Measurements from ENCODE around the gene FANCM.
"Not testable (repeated sequence)": the region's sequence is repeated elsewhere in the genome, so short reads cannot be mapped to it uniquely, and the experiment has no call there.

FANCM gene

DNA sequence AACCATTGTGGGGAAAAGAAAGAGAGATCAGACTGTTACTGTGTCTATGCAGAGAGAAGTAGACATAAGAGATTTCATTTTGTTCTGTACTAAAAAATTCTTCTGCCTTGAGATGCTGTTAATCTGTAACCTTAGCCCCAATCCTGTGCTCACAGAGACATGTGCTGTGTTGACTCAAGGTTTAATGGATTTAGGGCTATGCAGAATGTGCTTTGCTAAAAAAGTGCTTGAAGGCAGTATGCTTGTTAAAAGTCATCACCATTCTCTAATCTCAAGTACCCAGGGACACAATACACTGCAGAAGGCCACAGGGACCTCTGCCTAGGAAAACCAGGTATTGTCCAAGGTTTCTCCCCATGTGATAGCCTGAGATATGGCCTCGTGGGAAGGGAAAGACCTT, 78.0 kb downstream of the FANCM start:
- not testable (repeated sequence) for H3K4me2 ChIP-seq (ENCODE audit: low read length); H3K4ac ChIP-seq (ENCODE audit: low read depth, low read length); H3K23ac ChIP-seq (ENCODE audit: low read length); H3K27ac ChIP-seq (ENCODE audit: low read depth, low read length); H3K36me3 ChIP-seq (ENCODE audit: control insufficient read depth, insufficient read depth, low read length); H4K5ac ChIP-seq (ENCODE audit: low read length); H3K79me2 ChIP-seq (ENCODE audit: control insufficient read depth, insufficient read depth, low read length); H3K79me1 ChIP-seq (ENCODE audit: low read length); H3K56ac ChIP-seq (ENCODE audit: low read length); H2BK5ac ChIP-seq (ENCODE audit: low read length); H2BK120ac ChIP-seq (ENCODE audit: low read depth, low read length); H3K4me3 ChIP-seq (ENCODE audit: low read length); H3K9ac ChIP-seq (ENCODE audit: low read length); H3K27me3 ChIP-seq (ENCODE audit: insufficient read depth, low read length, poor library complexity); H4K8ac ChIP-seq (ENCODE audit: low read depth, low read length); H3K4me1 ChIP-seq (ENCODE audit: control insufficient read depth, low read depth, low read length); H3K18ac ChIP-seq (ENCODE audit: low read length); H2BK15ac ChIP-seq (replicated peaks; ENCODE audit: low read depth); H2AK5ac ChIP-seq (ENCODE audit: low read length)
- no CpG with 5 or more reads among the region's 1 CpG for WGBS (ENCODE audit: extremely low coverage, insufficient coverage, low lambda C conversion rate)
- DNase-seq = peak; percentile 11

DNA sequence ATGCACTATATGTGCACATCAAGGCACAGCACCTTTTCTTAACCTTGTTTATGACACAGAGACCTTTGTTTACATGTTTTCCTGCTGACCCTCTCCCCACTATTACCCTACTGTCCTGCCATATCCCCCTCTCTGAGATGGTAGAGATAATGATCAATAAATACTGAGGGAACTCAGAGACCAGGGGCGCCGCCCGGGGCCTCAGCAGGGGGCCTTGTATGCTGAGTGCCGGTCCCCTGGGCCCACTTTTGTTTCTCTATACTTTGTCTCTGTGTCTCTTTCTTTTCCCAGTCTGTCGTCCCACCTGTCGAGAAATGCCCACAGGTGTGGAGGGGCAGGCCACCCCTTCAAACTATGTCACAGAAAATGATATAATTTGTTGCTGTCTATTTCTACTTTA, 78.6 kb downstream of the FANCM start:
- not testable (repeated sequence) for H3K18ac ChIP-seq (ENCODE audit: low read length); H3K4ac ChIP-seq (ENCODE audit: low read depth, low read length); H4K8ac ChIP-seq (ENCODE audit: low read depth, low read length); DNase-seq; H3K4me1 ChIP-seq (ENCODE audit: control insufficient read depth, low read depth, low read length); H3K9ac ChIP-seq (ENCODE audit: low read length); H3K79me2 ChIP-seq (ENCODE audit: control insufficient read depth, insufficient read depth, low read length); H3K4me3 ChIP-seq (ENCODE audit: low read length); H3K27ac ChIP-seq (ENCODE audit: low read depth, low read length); H2AK5ac ChIP-seq (ENCODE audit: low read length); H3K4me2 ChIP-seq (ENCODE audit: low read length); H3K79me1 ChIP-seq (ENCODE audit: low read length); H2BK5ac ChIP-seq (ENCODE audit: low read length); H3K56ac ChIP-seq (ENCODE audit: low read length); H4K5ac ChIP-seq (ENCODE audit: low read length); H2BK15ac ChIP-seq (replicated peaks; ENCODE audit: low read depth); H3K36me3 ChIP-seq (ENCODE audit: control insufficient read depth, insufficient read depth, low read length); H3K23ac ChIP-seq (ENCODE audit: low read length); H3K27me3 ChIP-seq (ENCODE audit: insufficient read depth, low read length, poor library complexity); H2BK120ac ChIP-seq (ENCODE audit: low read depth, low read length)
- no CpG with 5 or more reads among the region's 6 CpGs for WGBS (ENCODE audit: extremely low coverage, insufficient coverage, low lambda C conversion rate)

DNA sequence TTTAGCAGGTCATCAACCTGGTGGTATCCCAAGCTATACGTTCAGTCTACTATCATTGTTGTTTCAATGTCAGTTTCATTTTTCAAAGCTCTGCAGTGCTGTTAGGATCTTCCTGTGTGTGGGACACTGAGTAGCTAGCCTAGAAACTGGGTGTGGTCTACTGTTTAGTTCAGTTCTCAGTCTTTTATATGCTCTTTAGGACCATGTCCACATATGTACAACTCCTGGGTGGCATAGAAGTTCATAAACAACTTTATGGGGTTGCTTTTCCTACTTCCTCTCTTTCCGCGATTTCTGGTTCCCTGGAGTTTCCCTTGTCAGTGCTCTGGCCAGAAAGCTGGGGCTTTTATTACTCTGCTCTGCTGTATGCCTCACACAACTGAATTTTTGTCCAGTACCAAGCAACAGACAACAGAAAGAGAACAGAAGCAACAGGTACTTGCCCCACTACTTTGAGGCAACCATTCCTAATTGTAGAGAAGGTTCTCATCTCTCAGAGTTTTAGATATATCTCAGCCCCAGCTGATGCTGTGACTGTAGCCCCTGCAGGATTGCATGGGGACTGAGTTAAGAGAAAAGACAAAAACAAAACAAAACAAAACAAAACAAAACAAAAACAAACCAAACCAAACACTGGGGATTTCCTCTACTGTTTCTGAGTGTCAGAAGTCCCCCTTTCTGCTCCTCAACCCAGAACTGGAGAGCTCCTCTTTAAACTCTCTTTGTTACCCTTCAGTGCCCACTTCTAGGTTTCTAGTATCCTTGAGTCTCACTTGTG, 86.9 kb downstream of the FANCM start:
- Histone ChIP-seq H3K56ac (ENCODE audit: low read length) (no peak overlapping the region), H3K9ac (ENCODE audit: low read length) (no peak overlapping the region), H3K79me2 (ENCODE audit: control insufficient read depth, insufficient read depth, low read length) (no peaks in the 10 kb centered on the region), H3K4ac (ENCODE audit: low read depth, low read length) (no peak overlapping the region), H3K4me3 (ENCODE audit: low read length) (no peak overlapping the region), H4K5ac (ENCODE audit: low read length) (no peak overlapping the region), H3K27ac (ENCODE audit: low read depth, low read length) (no peak overlapping the region), H3K23ac (ENCODE audit: low read length) (no peak overlapping the region), H4K8ac (ENCODE audit: low read depth, low read length) (no peak overlapping the region), H2AK5ac (ENCODE audit: low read length) (no peak overlapping the region), H2BK120ac (ENCODE audit: low read depth, low read length) (no peak overlapping the region), H3K4me2 (ENCODE audit: low read length) (no peak overlapping the region), H2BK5ac (ENCODE audit: low read length) (no peak overlapping the region), H2BK15ac (replicated peaks; ENCODE audit: low read depth) (no peak overlapping the region), H3K36me3 (ENCODE audit: control insufficient read depth, insufficient read depth, low read length) (peaks cover 2% of the 10 kb centered on the region), H3K4me1 (ENCODE audit: control insufficient read depth, low read depth, low read length) (no peaks in the 10 kb centered on the region), H3K79me1 (ENCODE audit: low read length) (no peaks in the 10 kb centered on the region), H3K18ac (ENCODE audit: low read length) (no peak overlapping the region), H3K27me3 (ENCODE audit: insufficient read depth, low read length, poor library complexity) (no peaks in the 10 kb centered on the region)
- no peak for DNase-seq
- WGBS (ENCODE audit: extremely low coverage, insufficient coverage, low lambda C conversion rate) = no CpG with 5 or more reads among the region's 3 CpGs

DNA sequence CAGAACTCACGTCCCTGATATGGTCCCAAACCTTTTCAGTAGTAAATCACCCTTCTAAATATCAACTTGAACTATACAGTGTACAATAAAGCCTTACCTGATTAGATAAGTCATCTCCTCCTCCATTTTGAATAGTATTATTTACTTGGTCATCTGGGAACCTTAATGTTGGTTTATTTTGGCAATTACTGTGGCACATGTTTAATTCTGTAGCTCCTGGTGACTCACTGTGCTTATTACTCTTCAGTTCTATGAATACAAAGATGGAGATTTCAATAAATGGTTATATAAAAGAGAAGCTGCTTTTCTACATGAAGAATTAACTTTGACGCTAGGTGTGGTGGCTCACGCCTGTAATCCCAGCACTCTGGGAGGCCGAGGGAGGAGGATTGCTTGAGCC, 91.8 kb downstream of the FANCM start:
- no peak overlapping the region for H2AK5ac ChIP-seq (ENCODE audit: low read length)
- DNase-seq = no peak
- no peak overlapping the region for H2BK120ac ChIP-seq (ENCODE audit: low read depth, low read length)
- no peak overlapping the region for H2BK5ac ChIP-seq (ENCODE audit: low read length)
- H3K4me2 ChIP-seq (ENCODE audit: low read length) = no peak overlapping the region
- no peak overlapping the region for H3K18ac ChIP-seq (ENCODE audit: low read length)
- H3K79me2 ChIP-seq (ENCODE audit: control insufficient read depth, insufficient read depth, low read length) = no peaks in the 10 kb centered on the region
- H3K9ac ChIP-seq (ENCODE audit: low read length) = no peak overlapping the region
- no peak overlapping the region for H3K4me3 ChIP-seq (ENCODE audit: low read length)
- H3K79me1 ChIP-seq (ENCODE audit: low read length) = peaks cover 2% of the 10 kb centered on the region
- no peak overlapping the region for H3K27ac ChIP-seq (ENCODE audit: low read depth, low read length)
- H3K23ac ChIP-seq (ENCODE audit: low read length) = no peak overlapping the region
- no peak overlapping the region for H3K4ac ChIP-seq (ENCODE audit: low read depth, low read length)
- H4K5ac ChIP-seq (ENCODE audit: low read length) = no peak overlapping the region
- H3K36me3 ChIP-seq (ENCODE audit: control insufficient read depth, insufficient read depth, low read length) = peaks cover 4% of the 10 kb centered on the region
- no peaks in the 10 kb centered on the region for H3K27me3 ChIP-seq (ENCODE audit: insufficient read depth, low read length, poor library complexity)
- no peak overlapping the region for H4K8ac ChIP-seq (ENCODE audit: low read depth, low read length)
- no peak overlapping the region for H2BK15ac ChIP-seq (replicated peaks; ENCODE audit: low read depth)
- H3K56ac ChIP-seq (ENCODE audit: low read length) = no peak overlapping the region
- WGBS (ENCODE audit: extremely low coverage, insufficient coverage, low lambda C conversion rate) = no CpG with 5 or more reads among the region's 4 CpGs
- H3K4me1 ChIP-seq (ENCODE audit: control insufficient read depth, low read depth, low read length) = no peaks in the 10 kb centered on the region

DNA sequence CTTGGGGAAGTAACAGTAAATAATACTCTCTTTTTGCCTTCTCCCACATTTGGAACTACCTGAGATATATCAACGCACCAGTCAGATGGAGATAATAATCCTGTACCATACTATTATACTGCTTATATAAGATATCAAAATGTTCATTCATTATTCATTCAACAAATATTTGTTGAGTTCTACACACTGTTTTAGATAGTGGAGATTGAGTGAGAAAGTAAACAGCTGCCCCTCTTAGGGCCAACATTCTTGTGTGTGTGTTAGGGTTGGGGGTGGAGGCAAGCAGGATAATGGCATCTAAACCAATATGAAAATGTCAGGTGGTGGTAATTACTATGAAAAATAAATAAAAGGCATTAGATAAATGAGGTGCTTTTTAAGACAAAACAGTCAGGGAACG, 103.3 kb downstream of the FANCM start:
- Histone ChIP-seq H3K18ac (ENCODE audit: low read length) (no peak overlapping the region), H3K4me2 (ENCODE audit: low read length) (no peak overlapping the region), H2BK5ac (ENCODE audit: low read length) (no peak overlapping the region), H2BK120ac (ENCODE audit: low read depth, low read length) (no peak overlapping the region), H2BK15ac (replicated peaks; ENCODE audit: low read depth) (no peak overlapping the region), H2AK5ac (ENCODE audit: low read length) (no peak overlapping the region), H3K4me1 (ENCODE audit: control insufficient read depth, low read depth, low read length) (no peaks in the 10 kb centered on the region), H3K23ac (ENCODE audit: low read length) (no peak overlapping the region), H3K4me3 (ENCODE audit: low read length) (no peak overlapping the region), H3K79me1 (ENCODE audit: low read length) (peaks cover 7% of the 10 kb centered on the region), H3K56ac (ENCODE audit: low read length) (no peak overlapping the region), H3K36me3 (ENCODE audit: control insufficient read depth, insufficient read depth, low read length) (peaks cover 4% of the 10 kb centered on the region), H3K27me3 (ENCODE audit: insufficient read depth, low read length, poor library complexity) (no peaks in the 10 kb centered on the region), H3K4ac (ENCODE audit: low read depth, low read length) (no peak overlapping the region), H3K79me2 (ENCODE audit: control insufficient read depth, insufficient read depth, low read length) (peaks cover 18% of the 10 kb centered on the region), H3K27ac (ENCODE audit: low read depth, low read length) (no peak overlapping the region), H4K8ac (ENCODE audit: low read depth, low read length) (no peak overlapping the region), H4K5ac (ENCODE audit: low read length) (no peak overlapping the region), H3K9ac (ENCODE audit: low read length) (no peak overlapping the region)
- DNase-seq = no peak
- WGBS (ENCODE audit: extremely low coverage, insufficient coverage, low lambda C conversion rate) = no CpG with 5 or more reads among the region's 2 CpGs

DNA sequence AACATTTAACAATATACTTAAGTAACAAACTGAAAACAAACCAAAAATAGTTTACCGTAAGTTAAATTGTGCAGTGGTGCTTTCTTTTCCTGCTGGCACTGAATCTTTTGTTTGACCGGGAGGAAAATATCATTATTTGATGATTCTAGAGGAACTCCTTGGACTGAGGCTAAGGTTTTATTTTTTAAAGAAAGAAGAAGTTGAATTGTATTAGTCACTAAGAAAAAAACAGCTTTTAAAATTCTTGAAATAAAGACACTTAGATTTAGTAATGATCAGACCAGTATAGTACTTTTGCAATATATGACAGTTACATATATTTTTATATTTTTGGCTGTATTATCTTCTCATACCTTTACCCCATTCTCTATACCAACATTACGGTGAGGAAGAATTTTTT, 107.0 kb downstream of the FANCM start:
- no peak overlapping the region for H3K4ac ChIP-seq (ENCODE audit: low read depth, low read length)

More for the DNA sequence above, 107.0 kb downstream of the FANCM start:
- no CpG with 5 or more reads among the region's 3 CpGs for WGBS (ENCODE audit: extremely low coverage, insufficient coverage, low lambda C conversion rate)
- Histone ChIP-seq H3K4me2 (ENCODE audit: low read length) (no peak overlapping the region), H2BK5ac (ENCODE audit: low read length) (no peak overlapping the region), H4K8ac (ENCODE audit: low read depth, low read length) (no peak overlapping the region), H3K27me3 (ENCODE audit: insufficient read depth, low read length, poor library complexity) (no peaks in the 10 kb centered on the region), H3K79me1 (ENCODE audit: low read length) (peaks cover 8% of the 10 kb centered on the region), H3K27ac (ENCODE audit: low read depth, low read length) (no peak overlapping the region), H4K5ac (ENCODE audit: low read length) (no peak overlapping the region), H3K9ac (ENCODE audit: low read length) (no peak overlapping the region), H3K4me3 (ENCODE audit: low read length) (no peak overlapping the region), H3K56ac (ENCODE audit: low read length) (no peak overlapping the region), H2BK15ac (replicated peaks; ENCODE audit: low read depth) (no peak overlapping the region), H2AK5ac (ENCODE audit: low read length) (no peak overlapping the region), H2BK120ac (ENCODE audit: low read depth, low read length) (no peak overlapping the region), H3K23ac (ENCODE audit: low read length) (no peak overlapping the region), H3K79me2 (ENCODE audit: control insufficient read depth, insufficient read depth, low read length) (peaks cover 51% of the 10 kb centered on the region), H3K4me1 (ENCODE audit: control insufficient read depth, low read depth, low read length) (peaks cover 4% of the 10 kb centered on the region), H3K36me3 (ENCODE audit: control insufficient read depth, insufficient read depth, low read length) (no peaks in the 10 kb centered on the region), H3K18ac (ENCODE audit: low read length) (no peak overlapping the region)
- DNase-seq = no peak
